PC-3 (cell line): ENCODE data around the gene SCUBE3. TPM values are rescaled to one million over a fixed set of nuclear protein-coding genes. Genes with fewer than 3 reads are reported as not detected.

Experiments
- ATAC-seq: fragments of 200-7000 bp; cut with Tn5 transposase; 2 replicates; pipeline ENCODE4 v1.9.1; 2020; ENCODE audit warnings: mild to moderate bottlenecking, moderate library complexity
- BruUV-seq: library from RNA; stranded (reverse); fragments of 400-500 nt; replicated peaks from 2 replicates; lab custom pipeline; 2021; lab: Mats Ljungman, UMichigan
- CTCF ChIA-PET: fragments of 300-600 bp; sonication (Branson Sonifier 250); formaldehyde crosslinking; loops from one replicate; lab custom pipeline; 2022; ENCODE audit warnings: antibody characterized with exemption; lab: Charles Lee
- POLR2A ChIA-PET: fragments of 300-600 bp; sonication (Branson Sonifier 250); formaldehyde crosslinking; loops from one replicate; lab custom pipeline; 2022; ENCODE audit warnings: antibody characterized with exemption; ENCODE audit not compliant: unreplicated experiment; lab: Charles Lee
- DNase-seq: peaks from one replicate; pipeline ENCODE4 v3.0.0-alpha.2; 2015
- H2AFZ ChIP-seq: fragments of 300-600 bp; sonication (generic); 2 replicates; pipeline ENCODE4 v1.6.0; 2016; ENCODE audit warnings: antibody characterized with exemption, low read length
- H3F3A ChIP-seq: fragments of 300-600 bp; sonication (generic); one replicate; pipeline ENCODE4 v1.6.0; 2017; ENCODE audit warnings: antibody characterized with exemption, low read length, control low read depth, mild to moderate bottlenecking; ENCODE audit not compliant: unreplicated experiment
- H3K27ac ChIP-seq: fragments of 300-600 bp; sonication (generic); 2 replicates; pipeline ENCODE4 v1.5.1; 2016; ENCODE audit warnings: mild to moderate bottlenecking, low read length
- H3K27me3 ChIP-seq: fragments of 300-600 bp; sonication (generic); 2 replicates; pipeline ENCODE4 v1.6.1; 2016; ENCODE audit warnings: low read length, mixed read lengths
- H3K36me3 ChIP-seq: fragments of 300-600 bp; sonication (generic); 2 replicates; pipeline ENCODE4 v1.6.1; 2016; ENCODE audit warnings: low read depth, mixed run types, low read length, mixed read lengths
- H3K4me1 ChIP-seq: fragments of 300-600 bp; sonication (generic); 2 replicates; pipeline ENCODE4 v1.5.1; 2016; ENCODE audit warnings: low read length; ENCODE audit not compliant: insufficient read depth
- H3K4me2 ChIP-seq: fragments of 300-600 bp; sonication (generic); 2 replicates; pipeline ENCODE4 v1.6.0; 2016; ENCODE audit warnings: low read length
- H3K4me3 ChIP-seq: fragments of 300-600 bp; sonication (generic); 2 replicates; pipeline ENCODE4 v1.5.1; 2016; ENCODE audit warnings: mild to moderate bottlenecking, low read length, mixed read lengths
- H3K79me2 ChIP-seq: fragments of 300-600 bp; sonication (generic); 2 replicates; pipeline ENCODE4 v1.6.1; 2017; ENCODE audit warnings: low read length, mixed read lengths
- H3K9ac ChIP-seq: fragments of 300-600 bp; sonication (generic); 2 replicates; pipeline ENCODE4 v1.6.0; 2016; ENCODE audit warnings: mild to moderate bottlenecking, low read length
- H3K9me2 ChIP-seq: fragments of 300-600 bp; sonication (generic); replicated peaks from 2 replicates; pipeline ENCODE4 v1.6.1; 2016; ENCODE audit warnings: mixed run types, low read length, mixed read lengths
- H3K9me3 ChIP-seq: fragments of 300-600 bp; sonication (generic); 2 replicates; pipeline ENCODE4 v1.6.1; 2016; ENCODE audit warnings: low read length, mixed read lengths
- H4K20me1 ChIP-seq: fragments of 300-600 bp; sonication (generic); 2 replicates; pipeline ENCODE4 v1.6.1; 2016; ENCODE audit warnings: low read length, mixed read lengths
- EZH2 ChIP-seq: fragments of 300-600 bp; sonication (generic); IDR thresholded peaks from one replicate; pipeline ENCODE4 v1.6.1; 2017; ENCODE audit warnings: antibody characterized with exemption, mild to moderate bottlenecking, low read length; ENCODE audit not compliant: unreplicated experiment
- EZH2phosphoT487 ChIP-seq: fragments of 300-600 bp; sonication (generic); IDR thresholded peaks from 2 replicates; pipeline ENCODE4 v1.6.1; 2018; ENCODE audit warnings: mild to moderate bottlenecking, antibody characterized with exemption, low read length, borderline replicate concordance
- intact Hi-C: fragments of 100-400 bp; cut with micrococcal nuclease; formaldehyde crosslinking; loops from 2 replicates; pipeline ENCODE4 v1.9.0; 2023
- total RNA-seq: library from RNA; depleted of rRNA; stranded (reverse); fragments of >200 nt; gene quantifications from 2 replicates; pipeline ENCODE4 v1.2.3, GENCODE V29; 2014
- TF ChIP-seq, protein P1 (sequence below): fragments of 300-600 bp; sonication (generic); conservative IDR thresholded peaks from 2 replicates; pipeline ENCODE4 v1.5.1; 2017; ENCODE audit warnings: antibody characterized with exemption, low read depth, mild to moderate bottlenecking, low read length

The SCUBE3 gene
- total RNA-seq, 1 experiment from 2014 or later, result 1.5 TPM

DNA sequence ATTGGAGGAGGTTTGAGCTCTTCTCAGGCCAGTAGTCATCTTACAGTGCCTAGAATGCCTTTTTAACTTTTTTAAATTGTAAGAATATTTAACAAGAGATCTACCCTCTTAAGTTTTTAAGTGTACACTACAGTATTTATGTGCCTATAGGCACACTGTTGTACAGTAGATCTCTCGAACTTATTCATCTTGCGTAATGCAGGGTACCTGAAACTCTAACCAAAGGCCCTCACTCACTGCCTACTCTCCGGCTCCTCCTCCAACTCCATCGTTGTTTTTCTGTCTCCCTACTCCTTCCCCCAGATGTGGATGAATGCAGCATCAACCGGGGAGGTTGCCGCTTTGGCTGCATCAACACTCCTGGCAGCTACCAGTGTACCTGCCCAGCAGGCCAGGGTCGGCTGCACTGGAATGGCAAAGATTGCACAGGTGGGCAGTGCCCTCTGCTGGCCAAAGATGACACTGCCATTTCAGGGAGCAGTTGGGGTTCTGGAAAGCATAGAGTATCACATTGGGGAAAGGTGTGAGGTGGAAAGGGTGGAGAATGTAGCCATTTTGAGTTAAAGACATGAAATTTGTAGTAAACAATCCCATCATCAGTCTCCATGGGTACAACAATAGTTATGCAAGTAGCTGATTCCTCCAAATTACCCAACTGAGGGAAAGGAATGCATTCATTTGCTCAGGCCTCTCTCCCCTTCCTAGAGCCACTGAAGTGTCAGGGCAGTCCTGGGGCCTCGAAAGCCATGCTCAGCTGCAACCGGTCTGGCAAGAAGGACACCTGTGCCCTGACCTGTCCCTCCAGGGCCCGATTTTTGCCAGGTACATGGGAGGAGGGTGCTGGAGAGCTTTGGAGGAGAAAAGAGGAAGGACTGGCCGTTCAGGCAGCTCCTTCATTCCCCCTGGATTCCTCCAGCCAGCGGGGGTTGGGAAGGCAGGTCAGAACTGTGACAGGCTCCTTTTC, 27.4 kb downstream of the SCUBE3 start:
- H3K4me3 ChIP-seq, result no peak overlapping the region
- H4K20me1 ChIP-seq, result no peaks in the 10 kb centered on the region
- ChIA-PET POLR2A (interaction anchor here (0.6 kb wide), 1 partner anchor 189 kb away, joined by 5 read pairs; no protein-coding TSS in a partner anchor), CTCF (interaction anchor here (0.6 to 3.0 kb wide), 7 partner anchors 36 to 254 kb away, joined by 3 to 18 read pairs (median 4); no protein-coding TSS in a partner anchor)
- no peak overlapping the region for H3K27ac ChIP-seq
- H3F3A ChIP-seq, result no peaks in the 10 kb centered on the region
- peak; percentile 88 for DNase-seq
- no TSS peak for BruUV-seq
- peak; percentile 98 for ATAC-seq
- H3K9me2 ChIP-seq, result no peaks in the 10 kb centered on the region
- H3K9ac ChIP-seq, result no peak overlapping the region
- H3K79me2 ChIP-seq, result no peaks in the 10 kb centered on the region
- no peaks in the 10 kb centered on the region; the same call in 1 of the 2 replicates for H3K36me3 ChIP-seq
- TF ChIP-seq, protein P1, sequence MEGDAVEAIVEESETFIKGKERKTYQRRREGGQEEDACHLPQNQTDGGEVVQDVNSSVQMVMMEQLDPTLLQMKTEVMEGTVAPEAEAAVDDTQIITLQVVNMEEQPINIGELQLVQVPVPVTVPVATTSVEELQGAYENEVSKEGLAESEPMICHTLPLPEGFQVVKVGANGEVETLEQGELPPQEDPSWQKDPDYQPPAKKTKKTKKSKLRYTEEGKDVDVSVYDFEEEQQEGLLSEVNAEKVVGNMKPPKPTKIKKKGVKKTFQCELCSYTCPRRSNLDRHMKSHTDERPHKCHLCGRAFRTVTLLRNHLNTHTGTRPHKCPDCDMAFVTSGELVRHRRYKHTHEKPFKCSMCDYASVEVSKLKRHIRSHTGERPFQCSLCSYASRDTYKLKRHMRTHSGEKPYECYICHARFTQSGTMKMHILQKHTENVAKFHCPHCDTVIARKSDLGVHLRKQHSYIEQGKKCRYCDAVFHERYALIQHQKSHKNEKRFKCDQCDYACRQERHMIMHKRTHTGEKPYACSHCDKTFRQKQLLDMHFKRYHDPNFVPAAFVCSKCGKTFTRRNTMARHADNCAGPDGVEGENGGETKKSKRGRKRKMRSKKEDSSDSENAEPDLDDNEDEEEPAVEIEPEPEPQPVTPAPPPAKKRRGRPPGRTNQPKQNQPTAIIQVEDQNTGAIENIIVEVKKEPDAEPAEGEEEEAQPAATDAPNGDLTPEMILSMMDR, result peak; percentile 99
- no peak for TF ChIP-seq EZH2
- H2AFZ ChIP-seq, result no peak overlapping the region
- no peaks in the 10 kb centered on the region; the same call in 1 of the 2 replicates for H3K4me1 ChIP-seq
- no peaks in the 10 kb centered on the region for H3K27me3 ChIP-seq
- intact Hi-C loops, result loop anchor here (1.0 kb wide), 3 partner anchors 36 to 255 kb away; no protein-coding TSS in a partner anchor
- H3K9me3 ChIP-seq, result no peaks in the 10 kb centered on the region
- H3K4me2 ChIP-seq, result no peak overlapping the region

DNA sequence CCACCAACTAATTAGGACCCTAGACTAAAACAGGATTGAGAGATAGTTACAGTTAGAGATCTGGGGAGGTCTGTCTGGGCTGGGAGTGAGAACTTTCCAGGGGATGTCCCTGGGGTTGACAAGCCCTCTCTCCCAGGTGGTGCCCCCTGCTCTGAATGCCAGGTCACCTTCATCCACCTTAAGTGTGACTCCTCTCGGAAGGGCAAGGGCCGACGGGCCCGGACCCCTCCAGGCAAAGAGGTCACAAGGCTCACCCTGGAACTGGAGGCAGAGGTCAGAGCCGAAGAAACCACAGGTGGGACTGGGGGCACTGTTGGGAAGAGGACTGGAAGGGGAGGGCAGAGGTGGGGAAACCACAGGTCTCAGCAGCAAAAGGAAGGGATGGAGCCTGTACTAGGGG, 28.7 kb downstream of the SCUBE3 start:
- BruUV-seq, result no TSS peak
- Histone ChIP-seq H3K4me3 (no peak overlapping the region), H3K27me3 (no peaks in the 10 kb centered on the region), H4K20me1 (no peaks in the 10 kb centered on the region), H3K9me2 (no peaks in the 10 kb centered on the region), H3F3A (no peaks in the 10 kb centered on the region), H2AFZ (no peak overlapping the region), H3K4me2 (no peak overlapping the region), H3K27ac (no peak overlapping the region), H3K9ac (no peak overlapping the region), H3K36me3 (no peaks in the 10 kb centered on the region; the same call in 1 of the 2 replicates), H3K79me2 (no peaks in the 10 kb centered on the region), H3K9me3 (no peaks in the 10 kb centered on the region), H3K4me1 (no peaks in the 10 kb centered on the region; the same call in 1 of the 2 replicates)
- CTCF ChIA-PET, result no interaction called here
- no peak for TF ChIP-seq EZH2
- TF ChIP-seq, protein P1, result no peak
- TF ChIP-seq EZH2phosphoT487, result no peak
- ATAC-seq (no peak), DNase-seq (no peak)
- intact Hi-C loops, result no loop called here
- POLR2A ChIA-PET, result no interaction called here

DNA sequence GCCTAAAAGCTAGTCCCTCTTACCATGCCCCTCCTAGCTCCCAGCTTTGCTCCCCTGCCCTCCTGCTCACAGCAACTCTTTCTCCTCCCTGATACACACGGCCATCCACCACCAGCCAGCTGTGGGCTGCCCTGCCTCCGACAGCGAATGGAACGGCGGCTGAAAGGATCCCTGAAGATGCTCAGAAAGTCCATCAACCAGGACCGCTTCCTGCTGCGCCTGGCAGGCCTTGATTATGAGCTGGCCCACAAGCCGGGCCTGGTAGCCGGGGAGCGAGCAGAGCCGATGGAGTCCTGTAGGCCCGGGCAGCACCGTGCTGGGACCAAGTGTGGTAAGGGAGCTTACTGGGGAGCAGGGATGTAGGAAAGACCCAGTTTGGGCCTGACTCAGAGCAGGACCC, 29.1 kb downstream of the SCUBE3 start:
- Histone ChIP-seq H2AFZ (no peak overlapping the region), H3K9ac (no peak overlapping the region), H3K4me1 (no peaks in the 10 kb centered on the region; the same call in 1 of the 2 replicates), H3F3A (no peaks in the 10 kb centered on the region), H3K9me2 (no peaks in the 10 kb centered on the region), H3K79me2 (no peaks in the 10 kb centered on the region), H4K20me1 (no peaks in the 10 kb centered on the region), H3K27ac (no peak overlapping the region), H3K9me3 (no peaks in the 10 kb centered on the region), H3K4me3 (no peak overlapping the region), H3K27me3 (no peaks in the 10 kb centered on the region), H3K36me3 (no peaks in the 10 kb centered on the region; the same call in 1 of the 2 replicates), H3K4me2 (no peak overlapping the region)
- no TSS peak for BruUV-seq
- ChIA-PET CTCF (no interaction called here), POLR2A (no interaction called here)
- intact Hi-C loops, result no loop called here
- DNase-seq (no peak), ATAC-seq (no peak)
- TF ChIP-seq EZH2phosphoT487 (no peak), EZH2 (no peak)
- TF ChIP-seq, protein P1, result no peak
